ENCODE measurements around the gene SLC25A47.

DNA sequence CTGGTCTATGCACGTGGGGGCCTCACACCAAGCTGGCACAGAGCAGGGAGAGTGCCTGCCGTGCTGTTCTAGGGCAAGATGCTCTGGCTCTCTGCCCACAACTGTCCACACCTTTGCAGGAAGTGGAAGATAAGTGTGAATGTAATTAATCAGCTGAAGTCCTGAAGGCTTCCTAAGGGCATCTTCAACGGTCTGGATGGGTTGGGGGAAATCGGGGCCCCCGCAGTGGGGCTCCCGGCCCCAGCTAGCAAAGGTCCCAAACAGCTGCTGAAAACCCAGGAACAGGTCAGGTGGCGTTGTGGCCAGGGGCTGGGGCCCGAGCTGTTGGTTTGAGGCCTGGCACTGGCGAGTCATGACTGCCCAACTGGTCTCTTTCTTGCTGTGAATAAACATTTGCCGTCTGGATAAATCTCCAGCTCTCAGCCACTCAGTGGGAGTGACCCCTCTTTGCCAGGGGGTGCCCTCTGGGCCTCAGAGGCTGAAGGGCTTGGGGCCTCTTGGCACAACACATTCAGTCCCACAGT lies 10.2 kb upstream of the SLC25A47 start:
- TF ChIP-seq POLR2AphosphoS5 (IDR thresholded peaks at IDR 0.05) (no peak), POLR2A (IDR thresholded peaks at IDR 0.05) (no peak), EP300 (IDR thresholded peaks at IDR 0.05) (no peak)
- TF ChIP-seq, protein P1, sequence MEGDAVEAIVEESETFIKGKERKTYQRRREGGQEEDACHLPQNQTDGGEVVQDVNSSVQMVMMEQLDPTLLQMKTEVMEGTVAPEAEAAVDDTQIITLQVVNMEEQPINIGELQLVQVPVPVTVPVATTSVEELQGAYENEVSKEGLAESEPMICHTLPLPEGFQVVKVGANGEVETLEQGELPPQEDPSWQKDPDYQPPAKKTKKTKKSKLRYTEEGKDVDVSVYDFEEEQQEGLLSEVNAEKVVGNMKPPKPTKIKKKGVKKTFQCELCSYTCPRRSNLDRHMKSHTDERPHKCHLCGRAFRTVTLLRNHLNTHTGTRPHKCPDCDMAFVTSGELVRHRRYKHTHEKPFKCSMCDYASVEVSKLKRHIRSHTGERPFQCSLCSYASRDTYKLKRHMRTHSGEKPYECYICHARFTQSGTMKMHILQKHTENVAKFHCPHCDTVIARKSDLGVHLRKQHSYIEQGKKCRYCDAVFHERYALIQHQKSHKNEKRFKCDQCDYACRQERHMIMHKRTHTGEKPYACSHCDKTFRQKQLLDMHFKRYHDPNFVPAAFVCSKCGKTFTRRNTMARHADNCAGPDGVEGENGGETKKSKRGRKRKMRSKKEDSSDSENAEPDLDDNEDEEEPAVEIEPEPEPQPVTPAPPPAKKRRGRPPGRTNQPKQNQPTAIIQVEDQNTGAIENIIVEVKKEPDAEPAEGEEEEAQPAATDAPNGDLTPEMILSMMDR (IDR thresholded peaks at IDR 0.05) = no peak

Data from sigmoid colon (tissue), 4 donors.